BLaER1 treated with 17β-estradiol and CSF1 and Interleukin-3, amounts not matched to agents 10 nM and 100 nM (cell line): ENCODE data around the gene ZBTB43.
A peak's percentile ranks its signal among the peaks of the same experiment; 100 is the strongest.

Source experiments
- H3K27ac ChIP-seq, 11 experiments: shearing (Covaris generic); formaldehyde crosslinking; 2 replicates each; pipeline ENCODE4 v1.8.1; 2022
- H3K27me3 ChIP-seq, 11 experiments: shearing (Covaris generic); formaldehyde crosslinking; 2 replicates each; pipeline ENCODE4 v1.8.1; 2022
- H3K36me3 ChIP-seq, 11 experiments: shearing (Covaris generic); formaldehyde crosslinking; 2 replicates each; pipeline ENCODE4 v1.8.1; 2022
- H3K4me1 ChIP-seq, 10 experiments: shearing (Covaris generic); formaldehyde crosslinking; 2 replicates each; pipeline ENCODE4 v1.8.1; 2022
- H3K4me2 ChIP-seq, 11 experiments: shearing (Covaris generic); formaldehyde crosslinking; 2 replicates each; pipeline ENCODE4 v1.8.1; 2022
- H3K4me3 ChIP-seq, 10 experiments: shearing (Covaris generic); formaldehyde crosslinking; 2 replicates each; pipeline ENCODE4 v1.8.1; 2022
- H3K9ac ChIP-seq, 11 experiments: shearing (Covaris generic); formaldehyde crosslinking; 2 replicates each; pipeline ENCODE4 v1.8.1; 2022
- H3K9me3 ChIP-seq, 11 experiments: shearing (Covaris generic); formaldehyde crosslinking; replicated peaks in 1 of 11; 2 replicates each; pipeline ENCODE4 v1.8.1; 2022
- H4K20me1 ChIP-seq, 11 experiments: shearing (Covaris generic); formaldehyde crosslinking; 2 replicates each; pipeline ENCODE4 v1.8.1; 2022
- Cebpa-rat ChIP-seq, 11 experiments: shearing (Covaris generic); IDR thresholded peaks; 2 replicates each; pipeline ENCODE4 v1.8.1; 2022

Gene ZBTB43

GRCh38 chr9:126804696-126805553 lies at the start of gene ZBTB43:
Gene ZBTB43, plus strand, starts transcription at chr9:126805040. Its CDS starts 27,470 bp downstream, at chr9:126832510.
- Histone ChIP-seq H3K4me2 (peak within 1 kb of the TSS; percentile 87 to 99 (median 93)), H3K9me3 (peaks cover 0 to 6% (median 0%) of the 10 kb centered on the region in 11 experiments; a peak in 3 of 22 replicates), H3K27ac (peak within 1 kb of the TSS; percentile 83 to 96 (median 86)), H3K4me3 (peak within 1 kb of the TSS; percentile 76 to 97 (median 93)), H3K36me3 (peaks cover 9 to 28% (median 14%) of the 10 kb centered on the region in 11 experiments; a peak in 21 of 22 replicates), H3K9ac (peak within 1 kb of the TSS; percentile 87 to 98 (median 90)), H3K27me3 (no peaks in the 10 kb centered on the region), H4K20me1 (peaks cover 28 to 48% (median 41%) of the 10 kb centered on the region in 11 experiments; a peak in 20 of 22 replicates), H3K4me1 (peaks cover 31 to 56% (median 42%) of the 10 kb centered on the region in 10 experiments)
- TF ChIP-seq Cebpa-rat (IDR thresholded peaks at IDR 0.05) = no peak

GRCh38 chr9:126755317-126755875 lies 49.4 kb upstream of the ZBTB43 start:
- Histone ChIP-seq H3K9me3 (no peaks in the 10 kb centered on the region), H3K4me1 (peaks cover 0 to 9% (median 7%) of the 10 kb centered on the region in 10 experiments; a peak in 10 of 20 replicates), H3K4me2 (no peak overlapping the region), H3K36me3 (no peaks in the 10 kb centered on the region), H4K20me1 (no peaks in the 10 kb centered on the region), H3K27ac (no peak overlapping the region), H3K27me3 (no peaks in the 10 kb centered on the region), H3K9ac (no peak overlapping the region), H3K4me3 (no peak overlapping the region)
- no peak for TF ChIP-seq Cebpa-rat (IDR thresholded peaks at IDR 0.05)

GRCh38 chr9:126756238-126756637 lies 48.6 kb upstream of the ZBTB43 start:
- Histone ChIP-seq H3K9me3 (no peaks in the 10 kb centered on the region), H3K27me3 (no peaks in the 10 kb centered on the region), H3K9ac (no peak overlapping the region)

GRCh38 chr9:126756876-126757415 lies 47.9 kb upstream of the ZBTB43 start:
- H3K36me3 ChIP-seq = no peaks in the 10 kb centered on the region
- H3K9ac ChIP-seq = no peak overlapping the region
- no peak overlapping the region for H3K4me2 ChIP-seq
- no peaks in the 10 kb centered on the region for H3K9me3 ChIP-seq
- no peak overlapping the region for H3K27ac ChIP-seq
- no peaks in the 10 kb centered on the region for H3K27me3 ChIP-seq
- no peaks in the 10 kb centered on the region for H4K20me1 ChIP-seq
- H3K4me1 ChIP-seq = no peaks in the 10 kb centered on the region; a peak in 1 of 20 replicates
- no peak overlapping the region for H3K4me3 ChIP-seq
- TF ChIP-seq Cebpa-rat (IDR thresholded peaks at IDR 0.05) = no peak

More at GRCh38 chr9:126756238-126756637, 48.6 kb upstream of the ZBTB43 start:
- H3K36me3 ChIP-seq = no peaks in the 10 kb centered on the region
- no peak for TF ChIP-seq Cebpa-rat (IDR thresholded peaks at IDR 0.05)
- H3K4me3 ChIP-seq = no peak overlapping the region
- no peak overlapping the region for H3K27ac ChIP-seq
- H3K4me2 ChIP-seq = no peak overlapping the region
- H3K4me1 ChIP-seq = peaks cover 0 to 6% (median 3%) of the 10 kb centered on the region in 10 experiments; a peak in 10 of 20 replicates
- no peaks in the 10 kb centered on the region for H4K20me1 ChIP-seq

- H3K36me3 ChIP-seq = no peaks in the 10 kb centered on the region
- no peak overlapping the region for H3K4me3 ChIP-seq
- no peak overlapping the region for H3K9ac ChIP-seq
- no peak overlapping the region for H3K27ac ChIP-seq
- no peaks in the 10 kb centered on the region for H3K27me3 ChIP-seq
- no peaks in the 10 kb centered on the region; a peak in 1 of 20 replicates for H3K4me1 ChIP-seq
- no peak for TF ChIP-seq Cebpa-rat (IDR thresholded peaks at IDR 0.05)
- H3K9me3 ChIP-seq = peaks cover 0 to 4% (median 0%) of the 10 kb centered on the region in 11 experiments; a peak in 1 of 22 replicates
- H4K20me1 ChIP-seq = no peaks in the 10 kb centered on the region
- no peak overlapping the region for H3K4me2 ChIP-seq
These were observed 45.8 kb upstream of the ZBTB43 start for GRCh38 chr9:126758916-126759585.

GRCh38 chr9:126761274-126761673 lies 43.6 kb upstream of the ZBTB43 start:
- H3K27ac ChIP-seq = no peak overlapping the region
- H3K27me3 ChIP-seq = no peaks in the 10 kb centered on the region
- no peaks in the 10 kb centered on the region; a peak in 1 of 20 replicates for H3K4me1 ChIP-seq
- no peak overlapping the region for H3K4me2 ChIP-seq
- peaks cover 0 to 4% (median 0%) of the 10 kb centered on the region in 11 experiments; a peak in 1 of 22 replicates for H3K9me3 ChIP-seq
- H3K9ac ChIP-seq = no peak overlapping the region
- TF ChIP-seq Cebpa-rat (IDR thresholded peaks at IDR 0.05) = no peak
- H3K36me3 ChIP-seq = no peaks in the 10 kb centered on the region
- no peak overlapping the region for H3K4me3 ChIP-seq
- H4K20me1 ChIP-seq = no peaks in the 10 kb centered on the region

GRCh38 chr9:126763130-126763764 lies 41.6 kb upstream of the ZBTB43 start:
- Histone ChIP-seq H3K4me2 (no peak overlapping the region), H3K36me3 (no peaks in the 10 kb centered on the region), H3K4me3 (no peak overlapping the region), H3K9me3 (peaks cover 0 to 4% (median 0%) of the 10 kb centered on the region in 11 experiments; a peak in 1 of 22 replicates), H3K27me3 (no peaks in the 10 kb centered on the region), H3K4me1 (no peaks in the 10 kb centered on the region; a peak in 1 of 20 replicates), H4K20me1 (no peaks in the 10 kb centered on the region), H3K27ac (no peak overlapping the region), H3K9ac (no peak overlapping the region)
- TF ChIP-seq Cebpa-rat (IDR thresholded peaks at IDR 0.05) = no peak

GRCh38 chr9:126773004-126773607 lies 31.7 kb upstream of the ZBTB43 start:
- no peak overlapping the region for H3K9ac ChIP-seq
- no peak overlapping the region for H3K4me3 ChIP-seq
- H3K36me3 ChIP-seq = no peaks in the 10 kb centered on the region
- TF ChIP-seq Cebpa-rat (IDR thresholded peaks at IDR 0.05) = no peak
- peaks cover 0 to 12% (median 8%) of the 10 kb centered on the region in 11 experiments; a peak in 12 of 22 replicates for H3K9me3 ChIP-seq
- H3K4me2 ChIP-seq = peak overlapping the region in 5 of 11 experiments; percentile 0 to 23 (median 20); a peak in 3 of 22 replicates
- H4K20me1 ChIP-seq = no peaks in the 10 kb centered on the region
- no peaks in the 10 kb centered on the region for H3K27me3 ChIP-seq
- peaks cover 0 to 8% (median 0%) of the 10 kb centered on the region in 10 experiments; a peak in 1 of 20 replicates for H3K4me1 ChIP-seq
- no peak overlapping the region for H3K27ac ChIP-seq
